ENCODE data around the gene ORC4.

DNA sequence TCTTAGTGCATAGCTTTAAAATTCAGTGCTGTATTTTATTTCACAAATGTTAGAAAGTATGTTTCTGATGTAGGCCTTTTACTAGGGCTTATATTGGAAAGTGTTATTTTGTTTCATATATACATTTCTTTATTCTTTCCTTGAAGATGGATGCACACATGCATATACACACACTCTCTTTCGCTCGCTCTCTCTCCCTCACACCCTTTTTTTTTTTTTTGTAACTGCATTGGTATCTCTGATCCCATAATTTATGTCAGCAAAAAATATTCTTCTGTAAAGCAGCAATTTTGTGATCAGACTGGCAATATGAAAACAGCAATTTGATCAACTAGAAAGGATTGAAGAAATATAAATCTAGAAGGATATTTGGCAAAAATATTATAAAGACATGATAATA lies 2.3 kb upstream of the ORC4 start:
- TF ChIP-seq ZNF274 (IDR thresholded peaks at IDR 0.05; ENCODE audit: borderline replicate concordance, extremely low read depth, low read length) (no peak), EZH2 (IDR thresholded peaks at IDR 0.05; ENCODE audit: low read depth, low read length, severe bottlenecking) (no peak)
- TF ChIP-seq, protein P1, sequence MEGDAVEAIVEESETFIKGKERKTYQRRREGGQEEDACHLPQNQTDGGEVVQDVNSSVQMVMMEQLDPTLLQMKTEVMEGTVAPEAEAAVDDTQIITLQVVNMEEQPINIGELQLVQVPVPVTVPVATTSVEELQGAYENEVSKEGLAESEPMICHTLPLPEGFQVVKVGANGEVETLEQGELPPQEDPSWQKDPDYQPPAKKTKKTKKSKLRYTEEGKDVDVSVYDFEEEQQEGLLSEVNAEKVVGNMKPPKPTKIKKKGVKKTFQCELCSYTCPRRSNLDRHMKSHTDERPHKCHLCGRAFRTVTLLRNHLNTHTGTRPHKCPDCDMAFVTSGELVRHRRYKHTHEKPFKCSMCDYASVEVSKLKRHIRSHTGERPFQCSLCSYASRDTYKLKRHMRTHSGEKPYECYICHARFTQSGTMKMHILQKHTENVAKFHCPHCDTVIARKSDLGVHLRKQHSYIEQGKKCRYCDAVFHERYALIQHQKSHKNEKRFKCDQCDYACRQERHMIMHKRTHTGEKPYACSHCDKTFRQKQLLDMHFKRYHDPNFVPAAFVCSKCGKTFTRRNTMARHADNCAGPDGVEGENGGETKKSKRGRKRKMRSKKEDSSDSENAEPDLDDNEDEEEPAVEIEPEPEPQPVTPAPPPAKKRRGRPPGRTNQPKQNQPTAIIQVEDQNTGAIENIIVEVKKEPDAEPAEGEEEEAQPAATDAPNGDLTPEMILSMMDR (IDR thresholded peaks at IDR 0.05; ENCODE audit: control extremely low read depth in 1 of 3, insufficient read depth in 1 of 3, low read depth in 1 of 3, low read length in 3 of 3) = no peak

Data from H1 (cell line).